T-helper 2 cell treated with Interferon-gamma antibody and Interleukin-4, amounts not matched to agents 100 ng/mL and 5 ng/mL, for 36 hours (primary cell): ENCODE data around the gene CISH. TPM values are rescaled to one million over a fixed set of nuclear protein-coding genes. Genes with fewer than 3 reads are reported as not detected.

Source experiments
- intact Hi-C: fragments of 100-400 bp; cut with micrococcal nuclease; formaldehyde crosslinking; loops from one replicate; pipeline ENCODE4 v1.15.1; 2023
- total RNA-seq: library from RNA; stranded (reverse); gene quantifications from 2 replicates; pipeline ENCODE4 v1.2.3, GENCODE V29; 2022

CISH gene, protein sequence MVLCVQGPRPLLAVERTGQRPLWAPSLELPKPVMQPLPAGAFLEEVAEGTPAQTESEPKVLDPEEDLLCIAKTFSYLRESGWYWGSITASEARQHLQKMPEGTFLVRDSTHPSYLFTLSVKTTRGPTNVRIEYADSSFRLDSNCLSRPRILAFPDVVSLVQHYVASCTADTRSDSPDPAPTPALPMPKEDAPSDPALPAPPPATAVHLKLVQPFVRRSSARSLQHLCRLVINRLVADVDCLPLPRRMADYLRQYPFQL
- total RNA-seq, result 385 and 386 TPM in 2 replicates

DNA sequence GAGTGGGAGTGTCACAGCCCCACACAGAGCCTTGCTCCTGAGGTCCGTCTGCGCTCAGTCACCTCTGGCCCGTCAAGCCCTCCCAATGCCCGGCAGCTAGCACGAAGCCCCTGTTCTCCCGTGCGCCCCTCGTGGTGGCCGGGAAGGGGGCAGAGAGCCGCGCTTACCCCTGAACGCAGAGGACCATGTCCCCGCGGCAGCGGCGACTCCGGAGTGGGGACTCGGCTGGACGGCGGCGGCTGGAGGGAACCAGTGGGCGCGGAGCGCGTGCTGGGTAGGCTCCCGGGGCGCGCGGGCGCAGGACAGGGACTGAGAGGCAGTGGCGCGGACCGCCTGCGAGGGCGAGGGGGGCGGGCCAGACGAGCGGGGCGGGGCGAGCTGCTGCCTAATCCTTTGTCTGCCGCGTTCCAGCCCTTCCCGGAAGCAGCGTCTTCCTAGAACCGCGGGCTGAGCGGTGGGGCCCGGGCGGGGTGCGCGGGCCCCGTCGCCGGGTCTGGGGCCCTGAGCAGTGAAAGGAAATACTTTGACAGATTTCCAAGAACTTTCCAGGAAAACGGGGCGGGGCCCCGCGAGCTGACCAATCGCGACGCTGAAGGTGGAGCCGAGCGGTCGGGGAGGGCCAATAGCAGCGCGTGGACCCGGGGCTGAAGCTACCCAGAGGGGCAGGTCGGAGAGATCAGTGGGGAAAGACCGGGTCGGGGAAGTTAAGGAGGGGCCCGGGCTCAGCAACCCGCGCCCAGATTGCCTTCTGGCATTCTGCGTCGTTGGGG is at the start of gene CISH:
Gene CISH (minus strand): TSS at position 311 of the 770 bp plus-strand sequence. CDS start 124 bp downstream, at position 187.
- intact Hi-C loops, result loop anchor here (1.0 to 10.0 kb wide), 8 partner anchors 9 to 1333 kb away; partner anchors contain the start of genes GNAI2, MANF, PARP3 and RASSF1

- intact Hi-C loops, result no loop called here
Observed at GRCh38 chr3:50660386-50660785, 48.8 kb upstream of the CISH start.

DNA sequence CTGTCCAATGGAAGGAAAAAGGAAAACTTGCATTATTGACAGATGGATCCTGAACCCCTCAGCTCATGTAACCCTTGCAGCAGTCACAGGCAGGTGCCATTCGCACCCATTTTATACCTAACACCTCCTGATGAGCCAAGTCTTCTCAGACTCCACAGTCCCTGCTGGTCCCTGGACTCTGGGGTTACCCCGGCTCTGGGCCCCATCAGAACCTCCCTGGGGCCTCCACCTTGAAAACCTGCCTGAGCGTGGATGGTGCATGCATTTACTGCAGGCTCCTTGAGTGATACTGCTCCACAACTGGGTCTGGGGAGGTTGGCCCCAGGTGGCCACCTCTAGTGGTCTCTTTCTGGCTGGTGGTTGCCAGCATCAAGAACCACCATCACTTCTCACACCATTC is 47.3 kb upstream of the CISH start:
- intact Hi-C loops, result no loop called here

DNA sequence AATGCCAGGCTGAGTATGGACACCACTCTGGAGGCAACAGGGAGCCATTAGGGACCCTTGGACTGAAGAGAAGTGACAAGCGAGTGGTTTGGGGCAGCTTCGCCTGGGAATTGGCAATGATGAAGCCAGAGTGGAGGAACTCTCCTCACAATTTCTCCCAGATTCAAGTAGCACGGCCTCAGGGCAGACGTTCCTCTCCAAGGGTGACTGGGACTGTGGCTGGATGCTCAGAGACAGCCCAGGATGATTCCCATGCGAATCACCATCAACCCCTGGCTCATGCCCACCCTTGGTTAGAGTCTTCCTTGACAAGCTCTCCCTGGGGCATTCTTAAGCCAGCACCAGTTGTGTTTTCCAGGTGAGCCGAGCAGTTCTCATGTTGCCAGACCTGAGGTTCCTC is 46.8 kb upstream of the CISH start:
- intact Hi-C loops, result no loop called here

GRCh38 chr3:50657816-50658215 is 46.2 kb upstream of the CISH start:
- intact Hi-C loops, result no loop called here

GRCh38 chr3:50657407-50657806 is 45.8 kb upstream of the CISH start:
- intact Hi-C loops, result no loop called here

- intact Hi-C loops, result no loop called here
Observed at GRCh38 chr3:50656417-50657195, 45.0 kb upstream of the CISH start.

DNA sequence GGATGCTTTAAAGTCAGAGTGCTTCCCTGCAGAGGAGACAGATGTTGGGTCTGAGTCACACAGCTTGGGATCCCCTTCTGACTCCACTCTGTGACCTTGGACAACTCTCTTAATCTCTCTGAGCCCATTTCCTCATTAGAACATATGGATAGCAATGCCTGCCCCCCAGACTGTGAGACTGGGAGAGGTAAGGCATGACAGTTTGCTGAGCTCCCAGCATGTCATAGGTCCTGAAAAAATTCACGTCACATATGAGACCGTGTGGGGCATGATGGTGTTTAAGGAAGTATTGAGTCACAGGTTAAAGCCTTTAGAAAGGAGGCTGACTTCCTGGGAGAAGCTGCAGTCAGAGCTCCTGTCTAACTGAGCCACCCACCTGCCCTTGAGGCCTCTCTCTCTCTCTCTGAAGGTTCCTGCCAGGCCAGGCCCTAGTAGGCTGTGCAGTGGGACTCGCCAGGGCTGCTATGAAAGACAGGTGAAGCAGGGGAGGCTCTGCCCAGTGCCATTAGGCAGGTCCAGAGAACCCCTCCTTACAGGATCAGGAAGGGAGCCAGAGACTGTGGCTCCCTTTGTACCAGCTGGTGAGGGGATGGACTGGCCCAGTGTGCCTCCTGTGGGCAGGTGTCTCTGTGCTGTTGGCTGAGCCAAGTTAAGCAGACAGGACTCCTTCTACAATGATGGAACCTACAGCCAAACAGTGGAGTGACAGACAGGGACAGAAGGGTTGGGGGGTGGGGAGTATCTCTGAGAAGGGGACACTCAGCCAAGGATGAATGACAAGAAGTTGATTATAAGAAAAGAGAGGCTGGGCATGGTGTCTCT is 43.6 kb upstream of the CISH start:
- intact Hi-C loops, result no loop called here

- intact Hi-C loops, result no loop called here
Observed at GRCh38 chr3:50653937-50654595, 42.5 kb upstream of the CISH start.

- intact Hi-C loops, result loop anchor here (1.0 kb wide), 2 partner anchors 36 to 80 kb away; no protein-coding TSS in a partner anchor
Observed at GRCh38 chr3:50652709-50653108, 41.1 kb upstream of the CISH start.

DNA sequence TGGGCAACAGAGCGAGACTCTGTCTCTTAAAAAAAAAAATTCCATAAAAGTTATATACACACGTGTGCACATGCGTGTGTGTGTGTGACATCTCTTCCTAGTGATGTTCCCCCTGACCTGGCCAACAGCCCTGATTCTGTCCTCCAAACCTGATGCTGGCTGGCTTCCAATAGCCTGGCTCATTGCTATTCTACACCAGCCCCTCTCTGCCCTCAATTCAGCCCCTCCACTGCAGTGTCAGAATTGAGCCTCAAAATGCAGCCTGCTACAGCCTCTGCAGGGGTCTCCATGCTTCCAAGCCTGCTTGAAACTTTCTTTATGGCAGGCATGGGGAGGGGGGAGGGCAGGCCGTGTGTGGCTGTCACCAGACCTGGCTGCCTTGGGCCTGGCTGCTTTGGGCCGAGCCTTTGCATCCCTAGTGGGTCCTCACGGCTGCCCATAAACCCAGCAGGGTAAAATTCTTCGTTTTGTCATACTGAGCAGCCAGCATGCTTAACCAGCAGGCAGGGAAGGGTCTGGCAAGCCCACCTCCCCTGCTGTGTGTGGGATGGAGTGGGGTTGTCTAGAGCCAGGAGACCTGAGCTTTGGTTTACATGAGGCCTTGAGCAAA is 40.5 kb upstream of the CISH start:
- intact Hi-C loops, result loop anchor here (1.0 kb wide), 2 partner anchors 36 to 80 kb away; no protein-coding TSS in a partner anchor

DNA sequence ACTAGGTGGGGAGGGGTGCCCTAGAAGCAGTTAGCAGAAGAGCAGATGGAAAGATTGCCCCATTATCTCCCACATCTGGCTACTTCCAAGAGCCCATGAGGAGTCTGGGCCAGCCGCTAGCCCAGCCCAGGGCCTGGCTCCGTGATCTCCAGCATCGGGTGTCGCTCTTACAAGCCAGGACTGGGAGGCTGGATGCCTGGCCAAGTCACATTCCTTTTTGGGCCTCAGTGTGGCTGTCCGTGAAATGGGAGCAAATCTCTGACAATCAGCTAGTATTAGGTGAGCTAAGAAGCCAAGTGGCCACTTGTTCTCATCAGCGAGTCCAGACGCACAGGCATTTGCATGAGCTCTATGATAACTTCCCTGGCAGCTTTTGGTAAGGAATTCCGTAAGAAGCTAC is 39.9 kb upstream of the CISH start:
- intact Hi-C loops, result no loop called here

GRCh38 chr3:50650018-50650417 is 38.4 kb upstream of the CISH start:
- intact Hi-C loops, result loop anchor here (1.0 kb wide), 1 partner anchor 26 kb away; no protein-coding TSS in a partner anchor

DNA sequence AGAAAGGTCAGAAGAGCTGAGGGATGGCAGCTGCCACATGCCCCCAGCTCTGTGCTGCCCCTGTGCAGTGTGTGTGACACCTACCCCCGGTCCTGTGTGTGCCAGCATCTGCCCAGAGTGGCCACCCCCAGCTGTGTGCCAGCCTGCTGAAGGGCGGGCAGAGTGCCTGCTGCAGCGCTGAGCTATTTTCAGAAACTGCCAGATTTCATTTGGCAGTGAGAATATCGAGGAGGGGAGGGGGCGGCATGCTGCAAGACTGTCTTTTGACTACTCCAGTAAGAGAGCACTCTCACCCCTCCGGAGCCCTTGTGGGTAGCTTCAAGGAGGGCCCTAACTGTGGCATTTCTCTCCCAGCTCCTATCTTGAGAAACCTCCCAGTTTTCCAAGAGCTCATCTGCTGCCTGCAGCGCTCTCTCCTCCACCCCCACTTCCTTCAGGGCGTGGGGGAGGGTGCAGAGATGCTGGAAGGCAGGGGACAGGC is 37.9 kb upstream of the CISH start:
- intact Hi-C loops, result no loop called here

DNA sequence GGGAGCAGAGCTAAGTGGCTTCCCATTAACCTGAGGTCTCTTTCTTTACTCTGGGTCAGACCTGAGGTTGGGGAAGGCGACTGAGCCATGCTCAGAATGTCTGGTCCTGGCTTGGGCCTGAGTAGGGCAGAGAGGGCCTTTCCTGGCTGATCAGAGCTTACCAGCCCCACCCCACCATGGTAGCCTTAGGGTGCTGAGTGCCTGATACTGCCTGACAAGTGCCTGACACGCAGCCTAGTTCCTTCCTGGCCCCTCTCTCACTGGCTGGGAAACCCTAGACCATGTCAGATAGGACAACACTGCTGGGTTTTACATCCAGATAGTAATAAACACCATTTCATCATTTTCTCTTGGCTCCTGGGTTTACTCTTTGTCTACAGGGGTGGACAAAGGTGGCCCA is 37.4 kb upstream of the CISH start:
- intact Hi-C loops, result no loop called here

GRCh38 chr3:50648313-50648712 is 36.7 kb upstream of the CISH start:
- intact Hi-C loops, result no loop called here

DNA sequence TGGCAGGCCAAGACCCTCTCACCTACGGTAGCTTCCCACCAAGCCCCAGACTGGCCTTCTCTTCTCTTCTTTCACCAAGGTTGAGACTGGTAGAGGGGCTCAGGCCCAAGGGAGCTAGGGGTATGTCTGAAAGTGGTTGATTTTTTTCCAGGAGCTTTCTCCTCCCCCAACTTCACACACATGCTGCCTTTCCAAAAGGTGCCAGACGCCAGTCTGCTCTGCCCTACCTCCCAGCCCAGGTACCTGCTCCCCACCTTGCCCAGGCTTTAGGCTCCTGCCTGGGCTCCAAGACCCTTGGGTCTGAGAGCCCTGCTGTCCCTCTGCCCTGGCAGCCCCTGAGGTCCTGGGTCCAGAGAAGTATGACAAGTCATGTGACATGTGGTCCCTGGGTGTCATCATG is 33.8 kb upstream of the CISH start:
- intact Hi-C loops, result no loop called here

DNA sequence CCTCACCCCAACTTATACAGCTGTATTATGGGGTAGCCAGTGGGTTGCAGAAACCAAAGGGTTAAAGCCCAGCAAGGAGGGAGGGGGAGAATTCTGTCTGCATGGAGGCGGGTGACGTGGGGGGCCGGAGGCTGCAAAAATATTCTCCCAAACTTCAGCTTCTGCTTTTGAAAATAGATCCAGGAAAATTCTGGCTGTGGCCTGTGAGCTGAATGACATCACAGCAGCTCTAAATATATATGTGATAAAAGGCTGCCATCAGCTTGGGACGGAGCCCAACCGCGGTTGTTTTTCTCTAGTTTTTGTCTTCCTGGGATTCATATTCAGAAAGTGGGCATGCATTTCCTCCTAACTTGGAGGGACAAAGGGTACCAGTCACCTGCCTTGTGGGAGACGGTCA is 33.0 kb upstream of the CISH start:
- intact Hi-C loops, result no loop called here

- intact Hi-C loops, result no loop called here
Observed at GRCh38 chr3:50642382-50642781, 30.8 kb upstream of the CISH start.

- intact Hi-C loops, result no loop called here
Observed at GRCh38 chr3:50639055-50639494, 27.5 kb upstream of the CISH start.
